Measurements from ENCODE around the gene BPIFB2.

- TF ChIP-seq POLR2AphosphoS5 (IDR thresholded peaks at IDR 0.05) (no peak), CTCF (IDR thresholded peaks at IDR 0.05) (no peak), POLR2A (IDR thresholded peaks at IDR 0.05) (no peak)
These were observed 48.9 kb upstream of the BPIFB2 start for GRCh38 chr20:32958574-32958973.
